Right kidney (tissue), 9 donors: ENCODE data around the gene SCRG1.

ENCODE experiments used
- DNase-seq: peaks from one replicate; pipeline ENCODE4 v3.0.0-alpha.2; 2016
- long read RNA-seq, 8 donors: transcript quantifications; one replicate each; lab custom pipeline, GENCODE V29; 2026

The SCRG1 gene
- long read RNA-seq, donor 1, full-length matches to known transcripts = 2 of 2 reads
- long read RNA-seq, donor 1, partial matches to known transcripts = 0 of 2 reads
- long read RNA-seq, donor 1, other reads (novel, unspliced or antisense) = 0 of 2 reads
- long read RNA-seq, donor 2 = 0 reads
- long read RNA-seq, donor 3 = 0 reads
- long read RNA-seq, donor 4 = 0 reads
- long read RNA-seq, donor 5, full-length matches to known transcripts = 1 of 1 reads
- long read RNA-seq, donor 5, partial matches to known transcripts = 0 of 1 reads
- long read RNA-seq, donor 5, other reads (novel, unspliced or antisense) = 0 of 1 reads
- long read RNA-seq, donor 6 = 0 reads
- long read RNA-seq, donor 7 = 0 reads
- long read RNA-seq, donor 8 = 0 reads

- DNase-seq = no peak
Observed at GRCh38 chr4:173398779-173399415, at the start of gene SCRG1. Gene SCRG1, minus strand, starts transcription at chr4:173399116. Its CDS starts 7,702 bp downstream, at chr4:173391414.

DNA sequence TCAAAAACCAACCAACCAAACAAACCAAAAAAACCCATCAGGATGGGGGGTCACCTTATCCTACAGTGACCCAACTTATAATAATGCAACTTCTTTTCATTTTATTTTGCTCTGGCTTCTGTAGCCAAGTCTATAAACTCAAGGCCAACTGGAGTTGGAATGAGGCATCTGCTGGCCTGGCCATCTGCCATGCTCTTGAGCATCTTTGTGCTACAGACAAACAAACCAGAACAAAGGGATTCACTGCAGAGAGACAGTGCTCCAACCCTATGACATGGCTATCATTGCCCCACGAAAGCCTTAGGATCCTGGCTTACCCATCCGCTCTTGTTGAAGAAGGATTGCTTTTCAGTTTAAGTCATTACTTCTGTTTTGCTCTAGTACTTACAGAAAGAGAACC lies 49.2 kb upstream of the SCRG1 start:
- no peak for DNase-seq

DNA sequence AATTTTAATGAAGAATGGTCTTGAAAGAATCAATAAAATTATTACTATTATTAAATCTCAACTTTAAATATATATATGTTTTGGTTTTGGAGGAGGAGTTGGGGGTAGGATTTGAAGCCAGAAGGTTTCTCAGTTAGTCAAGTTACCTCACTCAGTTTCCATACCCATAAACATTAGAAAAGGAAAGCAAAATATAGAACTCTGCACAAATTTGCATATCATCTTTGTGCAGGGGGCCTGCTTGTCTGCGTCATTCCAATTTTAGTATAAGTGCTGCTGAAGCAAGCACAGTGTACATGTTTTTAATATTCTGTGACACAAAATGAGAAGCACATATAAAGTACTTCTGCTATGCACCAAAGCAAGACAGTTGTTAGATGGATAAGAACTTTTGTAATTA lies 47.5 kb upstream of the SCRG1 start:
- DNase-seq = no peak

DNA sequence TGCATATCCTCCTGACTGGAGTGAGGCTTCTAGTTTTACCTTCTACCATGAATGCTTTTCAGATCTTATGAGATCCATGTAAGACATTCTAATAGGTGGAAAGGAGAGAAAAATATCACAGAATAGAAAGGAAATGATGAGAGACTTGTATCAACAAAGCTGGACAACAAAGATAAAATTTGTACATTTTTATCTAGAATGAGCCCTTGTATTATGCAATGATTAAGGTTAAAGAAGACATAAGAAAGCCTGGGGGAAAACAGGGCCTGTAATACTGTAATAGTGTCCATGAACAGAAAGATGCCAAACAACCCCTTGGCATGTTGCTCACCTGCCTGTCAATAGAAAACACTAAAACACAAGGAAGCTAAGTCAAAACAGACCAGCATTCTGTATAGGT lies 44.2 kb upstream of the SCRG1 start:
- no peak for DNase-seq

DNA sequence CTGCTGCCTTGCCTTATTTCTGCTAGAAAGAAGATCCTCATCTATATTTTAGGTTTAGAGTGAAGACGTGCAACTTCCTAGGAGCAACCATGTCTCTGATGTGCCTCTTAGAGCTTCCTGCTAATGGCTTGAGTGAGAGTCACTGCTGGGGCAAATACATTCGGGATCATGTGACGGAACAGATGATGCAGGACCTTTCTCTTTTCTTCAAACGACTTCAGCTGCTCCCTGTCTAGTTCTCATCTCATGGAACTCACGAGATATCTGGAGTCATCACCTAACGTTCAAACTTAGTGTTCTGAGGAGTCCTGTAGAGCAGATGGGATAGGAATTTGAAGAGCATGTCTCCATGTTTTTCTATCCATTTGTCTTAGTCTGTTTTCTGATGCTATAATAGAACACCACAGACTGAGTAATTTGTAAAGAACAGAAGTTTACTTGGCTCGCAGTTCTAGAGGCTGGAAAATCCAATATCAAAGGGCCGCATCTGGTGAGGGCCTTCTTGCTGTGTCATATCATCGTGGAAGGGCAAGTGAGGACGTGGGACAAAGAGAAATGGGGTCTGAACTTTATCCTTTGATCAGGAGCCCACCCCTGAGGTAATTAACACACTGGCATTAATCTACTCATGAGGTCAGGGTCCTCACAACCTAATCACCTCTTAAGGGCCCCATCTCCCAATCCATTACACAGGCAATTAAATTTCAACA lies 43.5 kb upstream of the SCRG1 start:
- no peak for DNase-seq

GRCh38 chr4:173440888-173441287 lies 42.0 kb upstream of the SCRG1 start:
- DNase-seq = no peak

GRCh38 chr4:173436771-173437265 lies 37.9 kb upstream of the SCRG1 start:
- DNase-seq = no peak

DNA sequence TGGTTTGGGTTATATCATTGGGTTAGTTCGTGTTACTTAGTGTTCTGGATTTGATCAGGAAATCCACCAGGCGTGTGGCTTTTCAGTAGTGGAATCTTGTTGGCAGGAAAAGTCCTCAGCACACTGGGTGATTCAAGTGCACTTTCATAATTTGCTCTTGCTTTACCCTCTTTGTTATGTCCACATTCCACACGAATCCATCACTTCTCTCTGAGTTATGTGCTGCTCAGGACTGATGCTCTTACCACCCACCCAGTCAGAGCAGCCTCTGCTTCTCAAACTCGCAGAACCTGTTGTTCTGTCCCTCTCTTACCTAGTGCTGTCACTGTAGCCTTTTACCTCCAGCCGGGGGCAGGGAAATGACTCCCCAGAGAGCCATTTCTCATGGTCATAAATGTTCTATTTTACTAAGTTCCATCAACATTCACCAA lies 37.2 kb upstream of the SCRG1 start:
- no peak for DNase-seq

GRCh38 chr4:173434231-173434630 lies 35.3 kb upstream of the SCRG1 start:
- no peak for DNase-seq

GRCh38 chr4:173433447-173433846 lies 34.5 kb upstream of the SCRG1 start:
- no peak for DNase-seq

GRCh38 chr4:173432430-173432829 lies 33.5 kb upstream of the SCRG1 start:
- no peak for DNase-seq

GRCh38 chr4:173426064-173426463 lies 27.1 kb upstream of the SCRG1 start:
- no peak for DNase-seq

DNA sequence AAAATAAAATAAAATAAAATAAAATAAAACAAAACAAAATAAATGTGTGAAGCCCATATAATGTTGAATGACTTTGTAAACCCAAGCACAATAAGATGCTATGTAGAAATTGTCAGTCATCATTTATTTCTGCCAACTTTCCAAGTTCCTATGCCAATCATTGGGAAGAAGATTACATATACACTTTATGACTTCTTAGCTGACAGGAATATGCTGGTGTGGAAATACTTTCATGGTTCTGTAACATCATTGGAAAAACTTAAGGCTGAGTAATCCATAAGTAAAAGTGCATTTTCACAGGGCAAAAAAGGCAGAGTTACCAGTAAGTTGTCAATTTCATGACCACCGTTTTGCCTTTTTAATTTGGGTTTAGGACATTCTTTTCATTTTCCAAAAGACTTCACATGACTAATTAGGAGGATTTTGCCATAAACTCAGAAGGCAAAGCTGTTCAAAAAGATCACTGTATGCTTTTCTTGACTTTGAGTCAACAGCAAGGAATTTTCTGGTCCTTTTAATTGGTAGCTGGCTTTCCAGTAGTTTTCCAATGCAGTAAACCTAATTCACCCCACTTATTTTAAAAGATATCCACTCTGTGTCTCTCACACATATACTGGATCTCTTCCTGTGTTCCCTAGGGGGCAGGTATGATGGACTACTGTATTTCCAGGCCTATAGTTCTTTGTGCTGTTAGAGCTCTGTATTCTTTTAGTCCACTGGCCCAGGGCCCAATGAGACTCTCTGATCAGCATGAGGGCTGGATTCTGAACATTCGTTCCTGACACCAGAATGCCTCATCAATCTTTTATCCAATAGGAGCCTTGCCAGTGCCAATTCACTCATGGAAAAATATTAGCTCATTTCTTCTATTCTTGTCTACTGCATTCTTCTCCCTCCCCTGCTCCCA lies 26.2 kb upstream of the SCRG1 start:
- DNase-seq = no peak

DNA sequence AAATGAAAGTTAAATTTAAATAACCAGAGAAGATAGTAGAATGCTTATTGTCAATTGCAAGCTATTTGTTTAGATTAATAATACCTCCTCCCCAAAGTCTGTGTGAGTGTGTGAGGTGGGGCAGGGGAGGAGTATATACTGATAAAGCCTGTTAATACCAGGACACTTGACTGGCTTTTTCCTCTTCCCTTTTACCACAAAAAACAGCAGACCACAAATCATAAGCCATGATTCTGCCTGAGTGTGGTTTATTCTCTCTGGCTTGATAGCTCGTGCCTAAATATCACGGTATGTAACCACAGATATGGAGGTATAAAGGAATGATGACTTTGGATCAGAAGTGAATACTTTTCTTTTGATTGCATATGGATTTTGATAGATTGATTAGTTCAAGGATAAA lies 21.9 kb upstream of the SCRG1 start:
- no peak for DNase-seq

- no peak for DNase-seq
Observed at GRCh38 chr4:173420324-173420752, 21.4 kb upstream of the SCRG1 start.

GRCh38 chr4:173418639-173419038 lies 19.7 kb upstream of the SCRG1 start:
- DNase-seq = no peak

GRCh38 chr4:173417833-173418232 lies 18.9 kb upstream of the SCRG1 start:
- no peak for DNase-seq

- DNase-seq = no peak
Observed at GRCh38 chr4:173415885-173416653, 17.2 kb upstream of the SCRG1 start.

DNA sequence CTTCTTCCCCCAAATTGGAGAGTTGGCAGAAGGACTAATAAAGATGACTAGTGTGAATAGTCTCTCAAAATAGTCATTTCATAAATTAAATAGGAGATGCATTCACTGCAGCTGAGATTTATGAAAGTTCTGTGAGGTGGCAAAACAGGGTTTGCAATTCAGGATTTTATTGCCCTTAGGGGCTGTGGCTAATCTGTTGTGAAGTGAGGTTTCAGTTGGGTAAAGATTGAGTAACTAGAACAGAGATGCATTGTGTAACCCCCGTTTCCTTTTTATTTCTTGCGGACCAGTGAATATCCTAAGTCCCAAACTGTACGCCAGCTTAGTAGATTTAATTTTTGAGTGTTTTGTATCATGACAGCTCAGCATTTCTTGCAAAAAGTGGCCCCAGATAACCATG lies 16.2 kb upstream of the SCRG1 start:
- DNase-seq = no peak

DNA sequence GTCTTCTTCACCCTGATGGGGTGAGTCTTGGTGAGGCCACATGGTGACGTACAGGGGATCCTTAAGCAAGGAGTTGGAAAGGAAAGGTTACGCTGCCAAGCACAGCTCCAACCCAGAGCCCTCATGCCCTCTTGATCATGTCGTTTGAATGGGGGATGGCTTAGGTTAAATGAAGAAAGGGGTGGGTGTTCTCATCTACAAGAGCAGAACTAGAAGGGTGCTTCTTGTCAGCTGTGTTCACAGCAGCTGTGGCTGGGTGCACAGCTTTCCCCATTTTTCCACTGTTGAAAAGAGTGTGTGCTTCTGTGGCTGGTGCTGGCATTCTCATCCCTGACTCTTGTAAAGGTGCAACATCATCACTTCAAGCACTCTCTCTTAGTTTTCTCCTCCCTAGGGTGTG lies 15.5 kb upstream of the SCRG1 start:
- DNase-seq = no peak

DNA sequence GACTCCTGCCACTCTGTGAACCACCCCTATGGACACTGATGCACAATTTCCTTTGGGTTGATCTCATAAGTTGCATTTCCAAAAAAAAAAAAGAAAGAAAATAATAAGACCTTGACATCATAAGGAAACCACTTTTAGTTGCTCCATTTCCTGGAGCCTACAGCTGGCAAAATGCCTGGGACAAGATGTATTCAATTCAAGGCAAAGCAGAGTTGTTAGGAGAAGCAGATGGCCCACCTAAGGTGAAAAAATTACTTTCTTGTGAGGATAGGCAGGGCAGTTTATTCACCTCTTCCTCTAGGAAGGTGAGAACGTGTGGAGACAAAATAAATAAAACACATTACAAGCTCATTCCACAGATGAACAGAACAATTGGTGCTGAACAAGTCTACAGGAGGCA lies 14.1 kb upstream of the SCRG1 start:
- no peak for DNase-seq
